Measurements from ENCODE around the gene TNNC2.
"Not testable (repeated sequence)": the region's sequence is repeated elsewhere in the genome, so short reads cannot be mapped to it uniquely, and the experiment has no call there.

The TNNC2 gene

DNA sequence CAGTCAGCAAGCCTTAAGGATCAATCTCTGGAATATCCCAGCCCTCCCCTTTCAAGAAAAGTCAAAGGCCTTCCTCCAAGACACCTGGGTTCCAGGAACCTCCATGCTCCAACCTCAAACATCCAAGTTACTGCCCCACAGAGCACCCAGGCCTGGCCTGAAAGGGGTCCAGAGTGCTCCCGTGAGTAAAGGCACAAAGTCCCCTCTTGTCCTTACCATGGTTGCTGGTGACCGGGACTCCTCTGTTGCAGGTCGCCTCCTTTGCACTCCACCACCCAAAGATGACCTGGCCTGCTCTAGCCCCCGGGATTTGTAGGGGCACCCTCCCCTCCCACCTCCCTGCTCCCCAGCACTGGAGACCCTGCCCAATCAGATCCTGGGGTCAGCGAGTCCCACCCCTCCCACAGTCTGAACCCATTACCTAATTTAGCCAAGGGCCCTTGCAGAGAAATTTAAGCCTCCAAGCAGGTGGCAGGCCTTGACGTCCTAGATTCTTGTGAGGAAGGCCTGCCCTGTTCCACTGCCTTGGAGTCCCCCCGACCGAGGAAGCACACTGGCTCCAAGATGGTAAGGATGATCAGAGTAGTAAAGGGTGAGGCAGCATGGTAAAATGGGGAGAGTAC is at the start of gene TNNC2:
Gene TNNC2, minus strand, starts transcription at position 283 of the 623 bp plus-strand sequence. Its CDS starts 64 bp downstream, at position 219.
- no peak for DNase-seq

DNA sequence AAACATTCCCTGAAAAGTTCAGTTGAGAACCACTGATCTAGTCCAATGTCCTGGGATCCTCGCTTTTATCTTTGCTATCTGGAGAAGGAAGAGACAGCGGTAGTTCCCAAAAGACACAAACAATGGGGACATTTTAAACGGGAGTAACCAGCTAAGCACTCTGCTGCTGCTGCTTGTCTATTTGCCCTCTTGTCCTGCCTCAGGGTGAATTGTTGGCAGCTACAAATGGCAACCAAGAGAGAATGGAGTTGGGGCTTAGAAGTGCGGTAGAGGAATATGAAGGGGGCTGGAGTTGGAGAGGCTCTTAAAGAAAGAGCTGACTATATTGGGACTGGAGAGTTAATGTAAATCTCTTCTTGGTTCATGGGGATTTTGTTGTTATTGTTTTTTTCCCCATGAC is 47.5 kb upstream of the TNNC2 start:
- DNase-seq, result no peak

DNA sequence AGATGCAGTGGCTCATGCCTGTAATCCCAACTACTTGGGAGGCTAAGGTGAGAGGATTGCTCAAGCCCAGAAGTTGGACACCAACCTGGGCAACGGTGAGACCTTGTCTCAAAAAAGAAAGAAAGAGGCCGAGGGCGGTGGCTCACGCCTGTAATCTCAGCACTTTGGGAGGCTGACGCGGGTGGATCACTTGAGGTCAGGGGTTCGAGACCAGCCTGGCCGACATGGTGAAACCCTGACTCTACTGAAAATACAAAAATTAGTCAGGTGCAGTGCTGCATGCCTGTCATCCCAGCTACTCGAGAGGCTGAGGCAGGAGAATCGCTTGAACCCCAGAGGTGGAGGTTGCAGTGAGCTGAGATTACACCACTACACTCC is 47.0 kb upstream of the TNNC2 start:
- DNase-seq, result not testable (repeated sequence)

DNA sequence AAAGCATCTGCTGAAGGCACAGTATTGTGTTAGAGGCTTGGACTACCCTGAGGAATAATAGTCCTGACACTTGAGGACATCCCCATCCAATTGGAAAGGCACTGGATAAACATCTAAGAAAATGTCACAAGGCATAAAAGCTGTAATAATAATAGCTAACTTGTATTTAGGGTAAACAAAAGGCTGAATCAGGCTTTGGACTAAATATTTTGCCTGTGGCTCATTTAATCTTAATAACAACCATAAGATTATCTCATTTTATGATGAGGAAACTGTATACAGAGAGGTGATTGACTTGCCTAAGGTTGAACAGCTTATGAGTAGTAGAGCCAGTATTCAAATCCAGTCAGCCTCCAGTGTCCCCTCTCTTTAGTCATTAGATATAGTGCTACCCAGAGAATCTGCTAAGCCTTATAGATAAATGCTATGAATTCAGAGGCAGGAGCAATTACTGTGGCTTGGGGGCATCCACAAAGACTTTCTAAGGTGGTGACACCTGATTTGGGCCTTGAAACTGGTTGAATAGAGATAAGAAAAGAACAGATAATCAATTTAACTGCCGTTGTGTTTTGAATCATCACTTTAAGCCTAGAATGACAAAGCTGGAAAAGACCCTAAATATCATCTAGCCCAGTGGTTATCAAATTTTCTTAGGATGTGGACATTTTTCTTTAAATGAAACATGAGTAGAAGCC is 46.4 kb upstream of the TNNC2 start:
- no peak for DNase-seq

DNA sequence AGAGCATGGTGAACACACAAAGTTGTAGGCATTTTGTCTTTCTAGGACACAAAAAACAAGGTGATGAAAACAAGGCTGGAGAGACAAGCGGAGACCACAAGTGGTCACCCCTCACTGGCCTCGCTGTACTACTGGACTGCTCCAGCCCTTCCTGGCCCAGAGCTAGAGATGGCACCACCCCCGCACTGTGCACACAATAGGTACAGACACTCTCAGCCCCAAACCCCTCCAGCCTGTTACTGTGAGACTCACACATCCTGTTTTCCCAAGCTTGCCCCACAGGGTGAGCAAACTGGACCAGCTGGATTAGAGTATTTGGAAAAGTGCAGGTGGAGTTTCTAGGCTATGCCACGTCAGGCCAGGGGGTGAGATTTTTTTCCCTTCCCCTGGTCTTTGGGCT is 45.5 kb upstream of the TNNC2 start:
- no peak for DNase-seq

DNA sequence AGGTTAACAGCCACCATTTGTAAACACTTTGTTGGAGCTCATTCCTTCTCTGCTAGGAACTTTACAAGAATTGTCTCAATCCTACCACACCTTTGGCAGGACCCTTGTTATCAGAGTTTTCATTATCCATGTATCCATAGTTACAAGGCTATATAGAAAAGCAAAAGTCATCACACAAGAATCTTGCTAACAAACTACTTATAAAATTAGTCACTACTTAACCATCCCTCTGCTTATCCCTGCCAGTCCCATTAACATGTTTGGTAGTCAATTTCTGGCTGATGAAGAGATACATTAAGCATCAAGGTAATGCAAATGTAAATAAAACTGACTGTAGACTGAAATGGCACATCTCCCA is 40.7 kb upstream of the TNNC2 start:
- no peak for DNase-seq

DNA sequence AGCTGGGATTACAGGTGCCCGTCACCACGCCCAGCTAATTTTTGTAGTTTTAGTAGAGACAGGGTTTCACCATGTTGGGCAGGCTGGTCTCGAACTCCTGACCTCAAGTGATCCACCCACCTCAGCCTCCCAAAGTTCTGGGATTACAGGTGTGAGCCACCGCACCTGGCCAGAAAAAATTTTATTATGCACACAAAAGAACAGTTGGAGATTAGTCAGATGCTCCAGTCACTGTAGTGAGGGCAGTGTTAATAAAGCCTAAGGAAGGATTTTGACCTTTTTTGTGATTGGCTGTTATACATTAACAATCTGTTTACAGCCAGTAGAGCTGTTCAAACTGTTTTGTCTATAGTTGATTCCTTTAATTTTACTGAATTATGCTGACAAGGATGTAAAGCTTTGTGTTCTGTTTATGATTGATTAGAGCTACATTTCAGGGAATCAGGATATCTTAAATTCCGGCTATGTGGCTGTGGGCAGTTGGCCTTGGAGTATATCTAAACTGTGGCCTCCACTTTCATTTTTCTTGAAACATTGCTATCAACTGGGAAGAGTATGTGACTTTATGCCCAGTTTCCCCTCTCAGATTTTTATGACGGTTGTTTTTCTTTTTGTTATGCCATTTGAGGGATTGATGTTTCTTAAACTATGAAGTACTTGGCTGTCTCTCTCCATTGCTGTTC is 40.2 kb upstream of the TNNC2 start:
- no peak for DNase-seq

DNA sequence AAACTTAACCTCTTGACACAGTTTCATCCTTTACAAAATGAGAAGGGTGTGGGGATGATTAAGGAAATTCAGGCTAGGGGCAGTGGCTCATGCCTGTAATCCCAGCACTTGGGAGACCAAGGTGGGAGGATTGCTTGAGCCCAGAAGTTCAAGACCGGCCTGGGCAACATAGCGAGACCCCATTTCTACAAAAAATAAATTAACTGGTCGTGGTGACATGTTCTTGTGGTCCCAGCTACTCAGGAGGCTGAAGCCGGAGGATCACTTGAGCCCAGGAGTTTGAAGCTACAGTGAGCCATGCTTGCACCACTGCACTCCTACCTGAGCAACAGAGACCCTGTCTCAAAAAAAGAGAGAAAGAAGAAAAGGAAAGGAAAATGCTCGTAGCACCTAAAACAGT is 39.3 kb upstream of the TNNC2 start:
- no peak for DNase-seq

DNA sequence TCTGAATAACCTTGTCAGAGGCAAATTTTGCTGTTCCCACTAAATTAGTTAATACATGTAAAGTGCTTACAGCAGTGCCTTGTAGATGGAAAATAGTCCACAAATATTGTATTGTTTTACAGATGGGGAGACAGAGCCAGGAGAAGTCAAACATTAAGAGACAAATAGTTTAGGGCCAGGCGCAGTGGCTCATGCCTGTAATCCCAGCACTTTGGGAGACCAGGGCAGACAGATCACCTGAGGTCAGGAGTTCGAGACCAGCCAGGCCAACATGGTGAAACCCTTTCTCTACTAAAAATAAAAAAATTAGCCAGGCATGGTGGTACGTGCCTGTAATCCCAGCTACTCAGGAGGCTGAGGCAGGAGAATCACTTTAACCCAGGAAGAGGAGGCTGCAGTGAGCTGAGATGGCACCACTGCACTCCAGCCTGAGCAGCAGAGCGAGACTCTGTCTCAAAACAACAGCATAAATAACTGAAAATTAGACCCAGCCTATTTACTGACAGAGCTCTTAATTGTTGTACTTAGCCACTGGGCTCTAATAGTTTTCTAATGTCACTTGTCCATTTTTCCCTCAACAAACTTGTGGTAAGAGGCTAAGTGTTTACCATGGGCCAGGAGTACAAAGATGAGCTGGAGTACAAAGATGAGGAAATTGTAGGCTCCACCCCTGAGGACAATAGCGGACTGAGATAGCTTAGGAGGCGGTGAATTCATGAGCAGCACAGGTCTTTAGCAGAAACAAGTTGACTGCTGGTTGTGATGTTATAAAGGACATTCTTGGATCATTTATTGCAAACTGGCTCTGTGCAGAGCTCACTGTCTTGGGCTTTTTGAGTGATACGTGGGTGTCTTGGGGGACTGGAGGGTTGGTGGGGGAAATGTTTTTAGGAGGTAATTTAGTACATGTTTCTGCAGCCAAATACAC is 36.7 kb upstream of the TNNC2 start:
- no peak for DNase-seq

DNA sequence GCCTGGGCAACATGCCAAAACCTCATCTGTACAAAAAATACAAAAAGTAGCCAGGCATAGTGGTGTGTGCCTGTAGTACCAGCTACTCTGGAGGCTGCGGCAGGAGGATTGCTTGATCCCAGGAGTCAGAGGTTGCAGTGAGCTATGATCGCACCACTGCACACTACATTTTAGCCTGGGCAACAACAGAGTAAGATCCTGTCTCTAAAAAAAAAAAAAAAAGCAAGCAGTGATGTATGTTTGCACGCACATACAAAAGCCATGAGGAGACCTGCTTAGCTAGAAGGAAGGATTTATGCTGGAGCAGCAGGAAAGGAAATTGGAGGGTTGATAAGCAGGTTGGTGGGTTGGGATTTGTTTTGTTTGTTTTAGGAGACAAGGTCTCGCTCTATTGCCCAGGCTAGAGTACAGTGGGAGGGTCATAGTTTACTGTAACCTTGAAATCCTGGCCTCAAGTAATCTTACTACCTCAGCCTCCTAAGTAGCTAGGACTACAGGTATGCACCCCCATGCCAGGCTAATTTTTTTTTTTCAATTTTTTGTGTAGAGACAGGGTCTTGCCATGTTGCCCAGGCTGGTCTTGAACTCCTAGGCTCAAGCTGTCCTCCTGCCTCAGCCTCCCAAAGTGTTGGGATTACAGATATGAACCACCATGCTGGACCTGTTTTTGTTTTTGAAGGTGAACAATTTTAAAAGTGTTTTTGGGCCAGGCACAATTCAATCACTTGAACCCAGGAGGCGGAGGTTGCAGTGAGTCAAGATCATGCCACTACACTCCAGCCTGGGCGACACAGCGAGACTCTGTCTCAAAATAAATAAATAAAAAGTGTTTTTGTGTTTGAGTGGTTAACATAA is 34.3 kb upstream of the TNNC2 start:
- no peak for DNase-seq

DNA sequence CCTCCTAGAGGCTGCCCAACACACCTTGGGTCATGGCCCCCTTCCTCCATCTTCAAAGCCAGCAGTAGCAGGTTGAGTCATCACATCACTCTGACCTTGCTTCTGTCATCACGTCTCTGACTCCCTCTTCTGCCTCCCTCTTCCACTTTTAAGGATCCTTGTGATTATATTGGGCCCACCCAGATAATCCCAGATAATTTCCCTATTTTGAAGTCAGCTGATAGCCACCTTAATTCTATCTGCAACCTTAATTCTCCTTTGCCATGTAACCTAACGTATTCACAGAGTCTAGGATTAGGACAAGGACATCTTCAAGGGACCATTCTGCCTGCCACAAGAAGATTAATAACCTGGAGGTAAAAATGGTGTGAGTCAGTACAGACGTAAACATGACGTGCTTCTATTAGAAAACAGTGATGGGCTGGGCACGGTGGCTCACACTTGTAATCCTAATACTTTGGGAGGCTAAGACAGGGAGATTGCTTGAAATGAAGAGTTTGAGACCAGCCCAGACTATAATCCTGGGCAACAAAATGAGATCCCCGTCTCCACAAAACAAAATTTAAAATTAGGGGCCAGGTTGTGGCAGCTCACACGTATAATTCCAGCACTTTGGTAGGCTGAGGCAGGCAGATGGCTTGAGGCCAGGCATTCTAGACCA is 33.6 kb upstream of the TNNC2 start:
- DNase-seq, result no peak

DNA sequence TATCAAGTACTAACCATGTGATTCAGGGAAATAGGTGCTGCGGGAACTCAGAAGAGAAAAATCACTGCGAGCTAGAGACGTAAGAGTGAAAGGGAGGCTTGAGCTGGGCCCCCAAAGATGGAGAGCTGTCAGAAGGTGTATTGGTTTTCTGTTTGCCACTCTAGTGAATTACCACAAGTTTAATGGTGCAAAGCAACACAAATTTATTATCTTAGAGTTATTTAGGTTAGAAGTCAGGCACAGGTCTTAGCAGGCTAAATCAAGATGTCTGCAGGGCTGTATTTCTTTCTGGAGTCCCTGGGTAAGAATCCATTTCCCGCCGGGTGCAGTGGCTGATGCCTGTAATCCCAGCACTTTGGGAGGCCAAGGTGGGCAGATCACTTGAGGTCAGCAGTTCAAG is 32.8 kb upstream of the TNNC2 start:
- no peak for DNase-seq

DNA sequence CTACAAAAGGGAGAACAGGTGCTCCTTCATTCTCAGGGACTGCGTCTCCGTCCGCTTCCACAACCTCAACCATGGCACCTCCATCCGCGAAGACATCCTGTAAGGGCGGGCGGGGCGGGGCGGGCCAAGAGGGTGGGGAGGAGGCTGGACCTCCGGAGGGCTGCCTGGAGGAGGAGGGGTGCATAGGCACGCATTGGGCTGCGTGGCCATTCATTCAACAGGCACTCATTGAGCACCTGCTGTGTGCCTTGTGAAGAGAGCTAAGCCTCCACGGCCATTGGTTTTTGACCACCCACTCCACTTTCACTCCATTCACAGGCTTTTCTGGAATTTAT is 30.7 kb upstream of the TNNC2 start:
- no peak for DNase-seq

DNA sequence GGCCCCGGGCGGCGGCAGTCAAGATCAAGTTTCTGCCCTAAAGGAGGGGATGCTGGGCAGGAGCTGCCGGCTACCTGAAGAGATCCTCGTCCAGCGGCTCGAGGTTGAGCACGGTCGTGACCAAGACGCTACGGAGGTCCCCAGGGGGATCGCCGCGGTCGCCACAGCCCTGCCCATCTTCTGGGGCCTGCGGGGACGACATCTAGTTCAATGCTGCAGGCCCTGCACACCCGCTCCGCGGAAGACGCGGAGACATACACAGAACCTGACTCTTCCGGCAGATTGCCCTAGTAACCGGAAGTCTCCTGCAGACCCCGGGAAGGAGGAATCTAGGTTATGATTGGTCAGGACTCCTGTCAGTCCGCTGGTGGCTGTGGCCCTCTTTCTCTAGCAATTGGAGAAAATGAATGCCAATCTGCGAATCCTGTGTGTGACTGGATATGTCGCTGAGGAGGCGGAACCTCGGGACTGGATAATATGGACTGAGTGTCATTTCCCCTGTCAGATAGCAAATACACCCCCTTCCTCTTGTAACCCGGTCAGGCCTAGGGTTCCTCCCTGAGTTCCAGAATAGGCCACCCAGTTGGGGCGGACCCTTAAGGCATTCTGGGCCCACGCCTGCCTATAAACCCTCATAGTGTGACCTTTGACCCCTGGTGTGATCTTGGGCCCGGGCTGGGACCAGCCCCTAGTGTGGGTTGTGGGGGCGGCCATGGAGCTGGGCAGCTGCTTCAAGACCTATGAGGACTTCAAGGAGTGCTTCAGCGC is 30.2 kb upstream of the TNNC2 start, which contains the start of the genes ACOT8 and ZSWIM3:
Gene ACOT8, minus strand, starts transcription at position 279 of the 768 bp plus-strand sequence. Its CDS starts 77 bp downstream, at position 202.
Gene ZSWIM3, plus strand, starts transcription at position 501 of the 768 bp plus-strand sequence. Its CDS starts 212 bp downstream, at position 713.
- DNase-seq, result peak; percentile 100

DNA sequence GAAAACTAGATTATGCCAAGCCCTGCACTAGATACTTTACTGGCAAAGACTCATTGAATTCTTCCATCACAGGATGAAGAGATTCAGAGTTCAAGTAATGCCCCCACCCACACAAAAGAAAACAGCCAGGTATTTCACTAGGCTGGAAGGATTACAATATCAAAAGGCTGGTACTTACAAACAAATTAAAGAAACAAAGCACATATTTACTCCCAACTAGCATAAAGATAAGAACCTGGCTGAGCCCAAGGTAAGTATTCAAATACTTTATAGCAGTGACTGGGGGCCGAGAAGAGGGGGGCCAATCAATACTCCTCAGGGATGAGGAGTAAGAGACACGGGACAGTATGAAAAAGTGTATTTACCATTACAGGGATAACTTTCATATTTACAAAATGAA is 26.4 kb upstream of the TNNC2 start:
- DNase-seq, result no peak

DNA sequence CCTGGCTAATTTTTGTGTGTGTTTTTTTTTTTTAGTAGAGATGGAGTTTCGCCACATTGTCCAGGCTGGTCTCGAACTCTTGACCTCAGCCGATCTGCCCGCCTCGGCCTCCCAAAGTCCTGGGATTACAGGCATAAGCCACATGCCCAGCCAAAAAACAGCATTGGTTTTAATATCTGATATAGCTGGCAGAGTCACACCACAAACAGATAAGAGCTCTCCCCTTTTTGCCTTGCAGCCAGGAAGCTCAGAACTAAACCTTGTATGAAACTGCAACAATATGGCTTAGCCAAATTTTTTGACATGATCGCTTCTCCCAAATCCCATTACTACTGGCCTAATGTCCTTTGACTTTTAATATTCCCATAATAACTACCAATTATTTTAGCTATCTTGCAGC is 25.2 kb upstream of the TNNC2 start:
- no peak for DNase-seq

DNA sequence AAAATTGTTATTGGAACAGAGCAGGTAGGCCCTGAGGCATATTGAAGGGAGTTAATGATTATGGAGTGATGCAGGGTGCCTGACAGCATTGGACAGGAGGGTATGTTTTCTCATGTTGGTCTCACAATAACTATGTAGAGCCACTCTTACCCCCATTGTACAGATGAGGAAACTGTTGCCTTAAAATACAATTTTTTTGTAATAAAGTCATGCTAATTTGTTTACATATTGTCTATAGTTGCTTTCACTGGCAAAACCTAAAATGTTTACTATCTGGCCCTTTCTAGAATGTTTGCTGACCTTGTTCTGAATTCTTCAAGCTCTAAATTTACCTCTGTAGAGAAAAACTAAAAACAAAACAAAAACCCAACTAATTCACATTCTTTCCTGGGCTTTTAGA is 24.4 kb upstream of the TNNC2 start:
- DNase-seq, result no peak

DNA sequence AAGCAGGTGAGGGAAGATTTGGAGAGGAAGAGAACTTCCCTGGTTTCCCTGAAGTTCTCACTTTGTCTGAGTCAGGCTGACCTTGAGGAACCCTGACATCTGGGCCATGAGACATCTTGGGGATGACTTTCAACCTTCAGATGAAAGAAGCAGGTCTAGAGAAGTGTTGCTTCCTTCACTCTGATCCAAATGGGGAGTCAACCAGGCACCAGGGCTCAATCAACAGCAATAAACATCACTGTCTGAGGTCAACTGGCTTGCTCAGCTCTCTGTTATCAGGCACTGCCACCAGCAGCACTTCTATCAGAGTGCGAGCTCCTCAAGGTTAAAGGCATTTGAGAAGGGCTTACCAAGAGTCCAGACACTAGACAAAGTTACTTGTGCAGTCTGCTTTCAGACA is 23.8 kb upstream of the TNNC2 start:
- DNase-seq, result no peak

DNA sequence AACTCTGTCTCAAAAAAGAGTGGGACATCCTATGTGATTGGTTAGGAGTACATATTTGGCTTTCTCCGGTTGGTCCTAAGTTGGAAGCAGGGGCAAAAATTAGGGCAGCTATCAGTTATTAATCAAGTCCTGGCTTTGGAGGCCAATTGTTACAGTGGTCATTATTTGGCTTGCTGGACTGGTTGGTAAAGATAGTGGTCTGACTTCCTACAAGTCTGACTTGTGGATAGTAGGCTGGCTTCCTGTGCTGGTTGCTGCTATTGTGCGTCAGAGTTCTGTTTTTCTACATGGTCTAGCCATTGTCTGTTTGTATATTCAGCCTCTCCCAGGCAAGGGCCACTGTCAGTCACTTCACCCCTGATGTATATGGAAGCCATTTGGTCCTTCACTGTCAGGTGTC is 23.1 kb upstream of the TNNC2 start:
- no peak for DNase-seq

DNA sequence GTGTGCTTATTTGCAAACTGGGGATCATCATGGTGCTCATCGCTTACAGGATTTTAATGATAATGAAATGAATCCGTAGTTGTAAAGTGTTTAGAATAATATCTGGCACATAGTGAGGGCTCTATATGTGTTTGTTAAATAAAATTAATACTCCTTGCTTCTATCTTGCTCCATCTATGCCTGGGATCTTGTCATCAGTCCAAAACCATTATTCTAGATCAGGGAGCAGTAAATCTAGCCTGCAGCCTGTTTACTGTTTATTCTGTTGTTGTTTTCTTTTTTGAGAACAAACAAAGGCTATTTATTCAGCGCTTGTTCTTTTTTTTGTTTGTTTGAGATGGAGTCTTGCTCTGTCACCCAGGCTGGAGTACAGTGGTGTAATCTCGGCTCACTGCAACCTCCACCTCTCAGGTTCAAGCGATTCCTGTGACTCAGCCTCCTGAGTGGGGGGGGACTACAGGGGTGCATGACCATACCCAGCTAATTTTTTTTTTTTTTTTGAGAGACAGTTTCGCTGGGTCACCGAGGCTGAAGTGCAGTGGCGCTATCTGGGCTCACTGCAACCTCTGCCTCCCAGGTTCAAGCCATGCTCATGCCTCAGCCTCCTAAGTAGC is 22.0 kb upstream of the TNNC2 start:
- DNase-seq, result no peak

Data from CD4-positive, alpha-beta T cell treated with Interleukin-10 for 1 hour (primary cell).